H1 (cell line): Measurements from ENCODE around the gene TTLL9.

ENCODE experiments used
- CHD2 ChIP-seq: IDR thresholded peaks from 2 replicates; pipeline ENCODE4 v1.6.1; 2012; ENCODE audit warnings: low read length, improper control_type of control experiment
- EZH2 ChIP-seq: fragments of 200-600 bp; sonication (generic); IDR thresholded peaks from 2 replicates; pipeline ENCODE4 v1.7.1; 2012; ENCODE audit warnings: low read depth, mild to moderate bottlenecking, moderate library complexity, low read length, inconsistent platforms; ENCODE audit not compliant: severe bottlenecking
- POLR2A ChIP-seq, 2 experiments: IDR thresholded peaks; 1 replicate in 1 of 2; 2 replicates in 1 of 2; pipeline ENCODE4 v1.6.1; 2011; ENCODE audit warnings: low read depth in 2 of 2, low read length in 2 of 2, mild to moderate bottlenecking in 2 of 2; ENCODE audit errors: control extremely low read depth in 1 of 2
- POLR2AphosphoS5 ChIP-seq: IDR thresholded peaks from 2 replicates; pipeline ENCODE4 v1.6.1; 2011; ENCODE audit warnings: low read depth, low read length
- TF ChIP-seq, protein P1 (sequence below), 3 experiments: IDR thresholded peaks; 1 replicate in 2 of 3; 2 replicates in 1 of 3; pipeline versions ENCODE4 v1.5.1 to v1.6.1; 2011; ENCODE audit warnings: low read length in 3 of 3, mild to moderate bottlenecking in 3 of 3, inconsistent platforms in 2 of 3, low read depth in 1 of 3, moderate library complexity in 1 of 3; ENCODE audit not compliant: insufficient read depth in 1 of 3; ENCODE audit errors: control extremely low read depth in 1 of 3
- TF ChIP-seq, protein P2 (sequence below): IDR thresholded peaks from 2 replicates; pipeline ENCODE4 v1.6.1; 2012; ENCODE audit warnings: inconsistent platforms

DNA sequence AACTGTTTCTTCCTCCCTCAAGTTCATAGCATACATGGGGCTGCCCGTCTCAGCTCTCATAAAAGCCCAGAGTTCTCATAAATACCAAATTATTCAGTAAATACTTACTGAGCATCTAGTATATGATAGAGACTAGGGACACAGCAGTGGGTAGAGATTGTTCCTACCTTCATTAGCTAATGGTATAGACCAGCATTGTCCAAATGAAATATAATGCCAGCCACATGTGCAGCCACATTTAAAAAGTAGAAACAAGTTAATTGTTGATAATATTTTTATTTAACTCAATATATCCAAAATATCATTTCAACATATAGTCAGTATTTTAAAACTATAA, 1.2 kb downstream of the TTLL9 start:
- TF ChIP-seq POLR2A (IDR thresholded peaks at IDR 0.05; ENCODE audit: control extremely low read depth in 1 of 2, low read depth in 2 of 2, low read length in 2 of 2) (no peak), EZH2 (no peak), CHD2 (no peak), POLR2AphosphoS5 (no peak)
- TF ChIP-seq, protein P1, sequence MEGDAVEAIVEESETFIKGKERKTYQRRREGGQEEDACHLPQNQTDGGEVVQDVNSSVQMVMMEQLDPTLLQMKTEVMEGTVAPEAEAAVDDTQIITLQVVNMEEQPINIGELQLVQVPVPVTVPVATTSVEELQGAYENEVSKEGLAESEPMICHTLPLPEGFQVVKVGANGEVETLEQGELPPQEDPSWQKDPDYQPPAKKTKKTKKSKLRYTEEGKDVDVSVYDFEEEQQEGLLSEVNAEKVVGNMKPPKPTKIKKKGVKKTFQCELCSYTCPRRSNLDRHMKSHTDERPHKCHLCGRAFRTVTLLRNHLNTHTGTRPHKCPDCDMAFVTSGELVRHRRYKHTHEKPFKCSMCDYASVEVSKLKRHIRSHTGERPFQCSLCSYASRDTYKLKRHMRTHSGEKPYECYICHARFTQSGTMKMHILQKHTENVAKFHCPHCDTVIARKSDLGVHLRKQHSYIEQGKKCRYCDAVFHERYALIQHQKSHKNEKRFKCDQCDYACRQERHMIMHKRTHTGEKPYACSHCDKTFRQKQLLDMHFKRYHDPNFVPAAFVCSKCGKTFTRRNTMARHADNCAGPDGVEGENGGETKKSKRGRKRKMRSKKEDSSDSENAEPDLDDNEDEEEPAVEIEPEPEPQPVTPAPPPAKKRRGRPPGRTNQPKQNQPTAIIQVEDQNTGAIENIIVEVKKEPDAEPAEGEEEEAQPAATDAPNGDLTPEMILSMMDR (IDR thresholded peaks at IDR 0.05; ENCODE audit: control extremely low read depth in 1 of 3, insufficient read depth in 1 of 3, low read depth in 1 of 3, low read length in 3 of 3) = no peak
- TF ChIP-seq, protein P2, sequence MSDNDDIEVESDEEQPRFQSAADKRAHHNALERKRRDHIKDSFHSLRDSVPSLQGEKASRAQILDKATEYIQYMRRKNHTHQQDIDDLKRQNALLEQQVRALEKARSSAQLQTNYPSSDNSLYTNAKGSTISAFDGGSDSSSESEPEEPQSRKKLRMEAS = no peak
